Adrenal gland (tissue), 12 donors: ENCODE measurements around the gene CNGA3. TPM values are rescaled to one million over a fixed set of nuclear protein-coding genes. Genes with fewer than 3 reads are reported as not detected.
"Not testable (repeated sequence)": the region's sequence is repeated elsewhere in the genome, so short reads cannot be mapped to it uniquely, and the experiment has no call there.

Experiments used
- DNase-seq, 7 donors: peaks; one replicate each; pipeline ENCODE4 v3.0.0-alpha.2; 2019 to 2020
- H3K27ac ChIP-seq, 5 donors: fragments of 200-600 bp; sonication (generic) in 4 of 5; 1 replicate in 3 of 5; 2 replicates in 2 of 5; pipeline versions ENCODE4 v1.5.1 to v1.8.0; 2016 to 2020; ENCODE audit warnings: mild to moderate bottlenecking in 1 of 5
- H3K27me3 ChIP-seq: fragments of 200-600 bp; 2 replicates; pipeline ENCODE4 v1.8.0; 2021
- H3K36me3 ChIP-seq, 2 donors: fragments of 200-600 bp; replicated peaks in 1 of 2; 1 replicate in 1 of 2; 2 replicates in 1 of 2; pipeline versions ENCODE4 v1.5.1 to v1.8.0; 2018 to 2022
- H3K4me1 ChIP-seq, 2 donors: fragments of 200-600 bp; replicated peaks in 1 of 2; 1 replicate in 1 of 2; 2 replicates in 1 of 2; pipeline versions ENCODE4 v1.5.1 to v1.8.0; 2018 to 2021
- H3K4me3 ChIP-seq, 4 donors: fragments of 200-600 bp; sonication (generic) in 3 of 4; one replicate each; pipeline ENCODE4 v1.5.1; 2016 to 2018
- H3K9me3 ChIP-seq, 3 donors: fragments of 200-600 bp; sonication (generic) in 1 of 3; replicated peaks in 1 of 3; 1 replicate in 2 of 3; 2 replicates in 1 of 3; pipeline versions ENCODE4 v1.5.1 to v1.8.0; 2016 to 2021
- POLR2A ChIP-seq, 2 donors: fragments of 450-650 bp; IDR thresholded peaks; one replicate each; pipeline ENCODE4 v1.6.1; 2017; ENCODE audit warnings: antibody characterized with exemption in 2 of 2, mild to moderate bottlenecking in 2 of 2, moderate library complexity in 1 of 2
- WGBS, 4 donors: extraction: QIAGEN DNeasy Blood & Tissue Kit in 2 of 4; methylation state at CpG; one replicate each; pipeline versions ENCODE4 v1.1.5 to v1.1.7; 2013 to 2017; 5-methylcytosine and 5-hydroxymethylcytosine counted together
- intact Hi-C, 2 donors: fragments of 100-400 bp; cut with DNase I; formaldehyde crosslinking; loops; one replicate each; pipeline versions ENCODE4 v1.14.1 to v1.15.0; 2022 to 2023
- polyA plus RNA-seq, 3 donors: library from polyadenylated mRNA; stranded (reverse); fragments of 200-250 nt in 2 of 3; fragments of 350-450 nt in 1 of 3; fragmentation: Illumina TruSeq in 1 of 3; extraction: RNeasy Lipid Tissue Mini Kit (QIAGEN cat#74804) in 1 of 3; gene quantifications; one replicate each; pipeline ENCODE4 v1.2.3, GENCODE V29; 2013 to 2014
- total RNA-seq, 9 donors: library from RNA; depleted of rRNA in 4 of 9; stranded (reverse); fragments of >200 nt in 4 of 9; fragments of 120-200 nt in 1 of 9; fragmentation: NEBNext Ultra II Directional in 1 of 9; extraction: Animal tissue kit (Norgen Biotek cat#: 25700) in 1 of 9; gene quantifications; one replicate each; pipeline versions ENCODE4 v1.1.0 to v1.2.4, GENCODE V29; 2013 to 2023
- TF ChIP-seq, protein P1 (sequence below), 6 experiments: fragments of 450-650 bp in 4 of 6; fragments of 200-600 bp in 2 of 6; sonication (generic) in 1 of 6; IDR thresholded peaks; 1 replicate in 5 of 6; 2 replicates in 1 of 6; pipeline versions ENCODE4 v1.5.1 to v1.8.0; 2016 to 2021; ENCODE audit warnings: antibody characterized with exemption in 6 of 6, mild to moderate bottlenecking in 2 of 6, moderate library complexity in 1 of 6
- donor health status: healthy with polysubstance abuse.
- donor health status: Bipolar disorder and iron deficiency.
- donor health status: DM: yes; HTN: yes; CAD: no.
- donor health status: DM: no; HTN: no; CAD: no.
- donor health status: DM: no; HTN: no; CAD: no.
- donor health status: DM: yes; HTN: yes; CAD: no.

Gene CNGA3
- total and polyA plus RNA-seq, 12 donors, result 0.07 to 0.28 (median 0.16) TPM; not detected in 5

DNA sequence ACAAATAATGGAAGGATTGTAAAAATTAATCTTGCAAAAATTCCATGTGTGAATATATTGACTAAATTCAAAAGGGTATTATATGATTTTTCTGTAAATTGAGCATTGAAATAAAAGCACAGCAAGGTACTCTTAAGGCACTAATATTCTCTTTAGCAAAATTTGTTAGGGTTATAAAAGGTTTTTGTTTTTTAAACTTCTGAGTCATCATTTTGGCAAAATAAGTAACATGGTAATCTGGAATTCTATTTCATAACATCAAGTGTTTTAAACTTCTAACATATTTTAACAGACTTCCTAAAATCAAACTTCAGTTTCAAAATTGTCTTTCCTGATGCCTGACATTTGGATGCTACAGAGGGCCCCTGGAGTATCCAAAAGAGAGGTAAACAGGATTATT lies 85.9 kb downstream of the CNGA3 start:
- Histone ChIP-seq H3K27ac (no peak overlapping the region), H3K4me3 (no peak overlapping the region), H3K36me3 (no peaks in the 10 kb centered on the region), H3K4me1 (no peaks in the 10 kb centered on the region), H3K27me3 (no peaks in the 10 kb centered on the region), H3K9me3 (peaks cover 0 to 4% (median 0%) of the 10 kb centered on the region in 3 donors)
- DNase-seq, result no peak
- TF ChIP-seq, protein P1, sequence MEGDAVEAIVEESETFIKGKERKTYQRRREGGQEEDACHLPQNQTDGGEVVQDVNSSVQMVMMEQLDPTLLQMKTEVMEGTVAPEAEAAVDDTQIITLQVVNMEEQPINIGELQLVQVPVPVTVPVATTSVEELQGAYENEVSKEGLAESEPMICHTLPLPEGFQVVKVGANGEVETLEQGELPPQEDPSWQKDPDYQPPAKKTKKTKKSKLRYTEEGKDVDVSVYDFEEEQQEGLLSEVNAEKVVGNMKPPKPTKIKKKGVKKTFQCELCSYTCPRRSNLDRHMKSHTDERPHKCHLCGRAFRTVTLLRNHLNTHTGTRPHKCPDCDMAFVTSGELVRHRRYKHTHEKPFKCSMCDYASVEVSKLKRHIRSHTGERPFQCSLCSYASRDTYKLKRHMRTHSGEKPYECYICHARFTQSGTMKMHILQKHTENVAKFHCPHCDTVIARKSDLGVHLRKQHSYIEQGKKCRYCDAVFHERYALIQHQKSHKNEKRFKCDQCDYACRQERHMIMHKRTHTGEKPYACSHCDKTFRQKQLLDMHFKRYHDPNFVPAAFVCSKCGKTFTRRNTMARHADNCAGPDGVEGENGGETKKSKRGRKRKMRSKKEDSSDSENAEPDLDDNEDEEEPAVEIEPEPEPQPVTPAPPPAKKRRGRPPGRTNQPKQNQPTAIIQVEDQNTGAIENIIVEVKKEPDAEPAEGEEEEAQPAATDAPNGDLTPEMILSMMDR (IDR thresholded peaks at IDR 0.05), result no peak
- no peak for TF ChIP-seq POLR2A (IDR thresholded peaks at IDR 0.05)
- intact Hi-C loops, result no loop called here

- H3K27me3 ChIP-seq, result no peaks in the 10 kb centered on the region
- H3K36me3 ChIP-seq, result no peaks in the 10 kb centered on the region
- H3K4me1 ChIP-seq, result no peaks in the 10 kb centered on the region
- H3K27ac ChIP-seq, result no peak overlapping the region
- intact Hi-C loops, result no loop called here
- no peak overlapping the region for H3K4me3 ChIP-seq
- no peak for DNase-seq
- TF ChIP-seq, protein P1 (IDR thresholded peaks at IDR 0.05), result no peak
- H3K9me3 ChIP-seq, result peaks cover 0 to 4% (median 0%) of the 10 kb centered on the region in 3 donors
- WGBS, 4 donors, result 74 to 83% (median 78%) methylated on average over 2 of the region's 2 CpGs
These were observed 87.2 kb downstream of the CNGA3 start for GRCh38 chr2:98433363-98433964.

- Histone ChIP-seq H3K9me3 (peaks cover 0 to 8% (median 0%) of the 10 kb centered on the region in 3 donors), H3K27me3 (no peaks in the 10 kb centered on the region), H3K4me1 (no peaks in the 10 kb centered on the region), H3K27ac (no peak overlapping the region), H3K4me3 (no peak overlapping the region), H3K36me3 (no peaks in the 10 kb centered on the region)
- whole genome bisulfite sequencing, 4 donors, result 73 to 86% (median 78%) methylated on average over 3 of the region's 3 CpGs
- TF ChIP-seq, protein P1 (IDR thresholded peaks at IDR 0.05), result no peak
- no peak for TF ChIP-seq POLR2A (IDR thresholded peaks at IDR 0.05)
- intact Hi-C loops, result no loop called here
- DNase-seq, result no peak
These were observed 88.2 kb downstream of the CNGA3 start for GRCh38 chr2:98434492-98434891.

DNA sequence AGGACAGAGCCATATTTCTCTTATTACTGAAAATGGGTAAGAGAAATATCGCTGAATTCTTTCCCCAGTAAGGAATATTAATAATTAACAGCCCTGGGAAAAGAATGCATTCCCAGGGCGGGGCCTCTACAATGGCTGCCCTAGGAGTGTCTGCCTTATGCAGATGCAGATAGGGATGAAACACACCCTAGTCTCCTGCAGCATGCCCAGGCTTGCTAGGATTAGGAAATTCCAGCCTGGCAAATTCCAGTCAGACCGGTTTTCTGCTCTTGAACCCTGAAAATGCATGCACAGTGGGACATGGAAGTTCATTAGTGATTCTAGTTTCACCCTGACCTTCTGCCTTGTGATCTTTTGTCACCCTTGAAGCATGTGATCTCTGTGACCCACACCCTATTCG lies 89.4 kb downstream of the CNGA3 start:
- H3K27ac ChIP-seq, H3K4me1 ChIP-seq, intact Hi-C loops, H3K27me3 ChIP-seq, H3K36me3 ChIP-seq, DNase-seq, H3K4me3 ChIP-seq, H3K9me3 ChIP-seq: not testable (repeated sequence)
- 84 to 95% (median 89%) methylated on average over 4 of the region's 4 CpGs for WGBS, 4 donors

DNA sequence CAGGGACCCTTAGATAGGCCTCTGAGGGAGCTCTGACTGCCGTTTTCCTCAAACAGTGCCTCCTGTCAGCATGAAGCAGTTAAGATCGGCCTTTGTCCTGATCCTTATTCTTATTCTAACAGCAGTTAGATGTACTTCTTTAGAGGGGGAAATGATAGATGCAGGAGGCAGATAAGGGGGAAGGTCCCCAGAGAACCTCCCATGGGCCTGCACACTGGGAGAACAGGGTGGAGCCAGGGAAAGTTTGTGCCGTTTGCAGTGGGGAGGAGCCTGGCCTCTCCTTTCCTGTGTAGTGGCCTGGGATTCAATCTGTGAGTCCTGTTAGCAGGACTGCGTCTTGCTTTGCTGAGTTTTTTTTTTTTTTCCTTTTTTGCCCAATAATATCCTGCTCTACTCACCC lies 90.5 kb downstream of the CNGA3 start:
- no peaks in the 10 kb centered on the region for H3K4me1 ChIP-seq
- no peaks in the 10 kb centered on the region for H3K36me3 ChIP-seq
- no peak overlapping the region for H3K4me3 ChIP-seq
- TF ChIP-seq POLR2A (IDR thresholded peaks at IDR 0.05), result no peak
- TF ChIP-seq, protein P1 (IDR thresholded peaks at IDR 0.05), result no peak
- H3K9me3 ChIP-seq, result peaks cover 0 to 8% (median 0%) of the 10 kb centered on the region in 3 donors
- no peak for DNase-seq
- peak overlapping the region in 1 of 5 donors; percentile 11 for H3K27ac ChIP-seq
- WGBS, 4 donors, result 49 to 69% (median 63%) methylated on average over 4 of the region's 4 CpGs
- no peaks in the 10 kb centered on the region for H3K27me3 ChIP-seq
- intact Hi-C loops, result no loop called here
